Ascending aorta (tissue), 2 donors: Measurements from ENCODE around the gene MLLT3. TPM values are rescaled to one million over a fixed set of nuclear protein-coding genes. Genes with fewer than 3 reads are reported as not detected.

Source experiments
- DNase-seq, 2 donors: peaks; one replicate each; pipeline ENCODE4 v3.0.0-alpha.2; 2019; ENCODE audit warnings: low spot score in 2 of 2
- H3K27ac ChIP-seq, 2 donors: fragments of 200-600 bp; sonication (generic); one replicate each; pipeline ENCODE4 v1.5.1; 2016 to 2017; ENCODE audit warnings: mild to moderate bottlenecking in 1 of 2
- H3K27me3 ChIP-seq: fragments of 200-600 bp; sonication (generic); one replicate; pipeline ENCODE4 v1.5.1; 2017
- H3K36me3 ChIP-seq, 2 donors: fragments of 200-600 bp; sonication (generic); one replicate each; pipeline ENCODE4 v1.5.1; 2016
- H3K4me1 ChIP-seq, 2 donors: fragments of 200-600 bp; sonication (generic); one replicate each; pipeline ENCODE4 v1.5.1; 2016 to 2017; ENCODE audit warnings: mild to moderate bottlenecking in 1 of 2
- H3K4me3 ChIP-seq, 2 donors: fragments of 200-600 bp; sonication (generic); one replicate each; pipeline ENCODE4 v1.5.1; 2016 to 2017; ENCODE audit warnings: mild to moderate bottlenecking in 1 of 2
- H3K9me3 ChIP-seq, 2 donors: fragments of 200-600 bp; sonication (generic); one replicate each; pipeline ENCODE4 v1.5.1; 2016
- CTCF ChIP-seq, 3 experiments: fragments of 200-600 bp in 2 of 3; fragments of 450-650 bp in 1 of 3; sonication (generic) in 2 of 3; IDR thresholded peaks; one replicate each; pipeline ENCODE4 v1.5.1; 2016 to 2019; ENCODE audit warnings: antibody characterized with exemption in 3 of 3, mild to moderate bottlenecking in 1 of 3, moderate library complexity in 1 of 3
- intact Hi-C: fragments of 100-400 bp; cut with DNase I; formaldehyde crosslinking; loops from one replicate; pipeline ENCODE4 v1.15.1; 2023
- total RNA-seq: library from RNA; depleted of rRNA; stranded (reverse); fragments of >200 nt; gene quantifications from one replicate; pipeline ENCODE4 v1.1.0, GENCODE V29; 2016

Gene MLLT3
- total RNA-seq, 1 donor from 2014 or later = 16.8 TPM

DNA sequence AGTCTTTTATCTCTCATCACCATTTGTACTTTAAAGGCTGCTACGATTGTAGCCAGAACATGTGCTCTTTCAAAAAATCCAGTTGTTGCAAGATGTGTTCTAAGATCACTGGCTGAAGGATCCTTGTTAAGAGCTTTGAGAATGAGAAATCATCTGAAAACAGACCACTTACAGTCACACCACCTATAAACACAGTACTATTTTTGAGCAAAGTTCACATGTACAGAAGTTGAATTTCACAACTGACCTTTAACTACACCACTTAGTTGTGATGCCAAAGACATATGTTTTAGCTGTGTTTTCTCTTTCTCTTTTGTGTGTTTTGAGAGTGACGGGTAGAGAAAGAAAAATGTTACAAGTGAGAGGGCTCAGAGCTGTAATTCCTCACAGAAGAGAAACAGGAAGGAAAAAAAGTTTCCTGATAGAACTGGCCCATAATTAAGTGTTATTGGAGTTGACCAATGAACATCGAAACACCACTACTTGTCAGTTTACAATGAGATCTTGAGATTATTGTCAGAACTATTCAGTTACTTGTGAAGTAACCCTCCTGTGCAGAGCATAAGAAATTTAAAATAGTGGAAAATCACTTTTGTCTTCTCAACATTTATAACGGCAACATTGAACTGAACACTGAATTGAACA, 245.4 kb downstream of the MLLT3 start:
- intact Hi-C loops = no loop called here
- H3K27ac ChIP-seq = no peak overlapping the region

GRCh38 chr9:20376042-20376441, 246.3 kb downstream of the MLLT3 start:
- H3K27ac ChIP-seq = no peak overlapping the region
- no peaks in the 10 kb centered on the region for H3K4me1 ChIP-seq
- intact Hi-C loops = no loop called here
- no peak for TF ChIP-seq CTCF (IDR thresholded peaks at IDR 0.05)
- no peaks in the 10 kb centered on the region for H3K36me3 ChIP-seq
- H3K4me3 ChIP-seq = no peak overlapping the region
- no peaks in the 10 kb centered on the region for H3K27me3 ChIP-seq
- no peaks in the 10 kb centered on the region for H3K9me3 ChIP-seq
- no peak for DNase-seq

More for the DNA sequence above, 245.4 kb downstream of the MLLT3 start:
- no peak for DNase-seq
- Histone ChIP-seq H3K4me3 (no peak overlapping the region), H3K36me3 (no peaks in the 10 kb centered on the region), H3K4me1 (no peaks in the 10 kb centered on the region), H3K9me3 (no peaks in the 10 kb centered on the region), H3K27me3 (no peaks in the 10 kb centered on the region)
- TF ChIP-seq CTCF (IDR thresholded peaks at IDR 0.05) = no peak

DNA sequence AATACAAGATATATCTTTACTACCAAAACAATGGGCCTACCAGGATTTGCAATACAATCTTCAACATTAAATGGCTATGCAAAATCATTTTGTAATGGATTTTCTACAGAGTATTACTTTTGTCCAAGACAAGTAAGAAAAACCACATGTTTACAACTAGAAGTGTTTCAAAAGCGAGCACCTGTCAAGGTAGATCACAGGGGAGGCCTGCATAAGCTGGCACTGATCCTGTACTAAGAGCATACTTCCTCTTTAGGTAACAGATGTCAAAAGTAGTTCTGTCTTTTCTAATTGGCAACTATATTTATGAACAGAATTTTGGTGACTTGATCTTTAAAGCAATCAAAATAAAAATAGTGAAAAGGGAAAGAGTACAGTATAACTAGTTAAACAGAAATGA, 249.0 kb downstream of the MLLT3 start:
- no peaks in the 10 kb centered on the region for H3K27me3 ChIP-seq
- TF ChIP-seq CTCF (IDR thresholded peaks at IDR 0.05) = no peak

GRCh38 chr9:20369391-20369790, 252.9 kb downstream of the MLLT3 start:
- no peak for TF ChIP-seq CTCF (IDR thresholded peaks at IDR 0.05)
- intact Hi-C loops = no loop called here

More for the DNA sequence above, 249.0 kb downstream of the MLLT3 start:
- H3K4me1 ChIP-seq = no peaks in the 10 kb centered on the region
- intact Hi-C loops = no loop called here
- no peak overlapping the region for H3K27ac ChIP-seq
- no peaks in the 10 kb centered on the region for H3K36me3 ChIP-seq
- DNase-seq = no peak
- no peak overlapping the region for H3K4me3 ChIP-seq
- H3K9me3 ChIP-seq = no peaks in the 10 kb centered on the region

DNA sequence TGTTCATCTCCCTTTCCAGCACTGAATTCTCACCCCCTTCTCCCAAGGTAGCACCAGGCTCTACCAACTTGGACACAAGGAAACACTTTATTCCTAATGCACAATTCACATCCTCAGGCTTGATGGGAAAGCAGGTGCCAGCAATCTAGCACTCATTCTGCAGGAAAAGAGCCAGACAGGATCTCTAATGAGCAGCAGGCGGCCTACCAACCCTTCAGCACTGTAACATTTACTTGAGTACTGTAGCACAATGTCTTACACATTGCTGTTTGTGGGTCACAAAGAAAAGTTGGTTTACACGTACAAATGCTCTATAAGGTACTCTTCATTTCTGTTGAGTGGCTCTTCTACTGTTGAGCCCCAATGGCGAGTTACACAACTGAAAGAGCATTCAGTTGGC, 254.4 kb downstream of the MLLT3 start:
- Histone ChIP-seq H3K4me1 (no peaks in the 10 kb centered on the region), H3K27me3 (no peaks in the 10 kb centered on the region), H3K4me3 (no peak overlapping the region), H3K9me3 (no peaks in the 10 kb centered on the region), H3K27ac (no peak overlapping the region), H3K36me3 (peaks cover 0 to 4% of the 10 kb centered on the region in 2 donors)
- intact Hi-C loops = no loop called here
- no peak for DNase-seq
- TF ChIP-seq CTCF (IDR thresholded peaks at IDR 0.05) = no peak

More at GRCh38 chr9:20369391-20369790, 252.9 kb downstream of the MLLT3 start:
- H3K4me1 ChIP-seq = no peaks in the 10 kb centered on the region
- DNase-seq = no peak
- H3K27me3 ChIP-seq = no peaks in the 10 kb centered on the region
- no peak overlapping the region for H3K4me3 ChIP-seq
- no peaks in the 10 kb centered on the region for H3K9me3 ChIP-seq
- no peaks in the 10 kb centered on the region for H3K36me3 ChIP-seq
- H3K27ac ChIP-seq = no peak overlapping the region

GRCh38 chr9:20364959-20365358, 257.3 kb downstream of the MLLT3 start:
- no peak for DNase-seq
- H3K4me1 ChIP-seq = no peaks in the 10 kb centered on the region
- no peak overlapping the region for H3K27ac ChIP-seq
- H3K9me3 ChIP-seq = no peaks in the 10 kb centered on the region
- H3K4me3 ChIP-seq = no peak overlapping the region
- intact Hi-C loops = no loop called here
- no peak for TF ChIP-seq CTCF (IDR thresholded peaks at IDR 0.05)
- no peaks in the 10 kb centered on the region for H3K27me3 ChIP-seq
- H3K36me3 ChIP-seq = peaks cover 0 to 12% of the 10 kb centered on the region in 2 donors
